ENCODE measurements around the gene CBX8. TPM values are rescaled to one million over a fixed set of nuclear protein-coding genes. Genes with fewer than 3 reads are reported as not detected.

Gene CBX8
- total RNA-seq, 1 experiment from 2014 or later: 2.0 TPM

DNA sequence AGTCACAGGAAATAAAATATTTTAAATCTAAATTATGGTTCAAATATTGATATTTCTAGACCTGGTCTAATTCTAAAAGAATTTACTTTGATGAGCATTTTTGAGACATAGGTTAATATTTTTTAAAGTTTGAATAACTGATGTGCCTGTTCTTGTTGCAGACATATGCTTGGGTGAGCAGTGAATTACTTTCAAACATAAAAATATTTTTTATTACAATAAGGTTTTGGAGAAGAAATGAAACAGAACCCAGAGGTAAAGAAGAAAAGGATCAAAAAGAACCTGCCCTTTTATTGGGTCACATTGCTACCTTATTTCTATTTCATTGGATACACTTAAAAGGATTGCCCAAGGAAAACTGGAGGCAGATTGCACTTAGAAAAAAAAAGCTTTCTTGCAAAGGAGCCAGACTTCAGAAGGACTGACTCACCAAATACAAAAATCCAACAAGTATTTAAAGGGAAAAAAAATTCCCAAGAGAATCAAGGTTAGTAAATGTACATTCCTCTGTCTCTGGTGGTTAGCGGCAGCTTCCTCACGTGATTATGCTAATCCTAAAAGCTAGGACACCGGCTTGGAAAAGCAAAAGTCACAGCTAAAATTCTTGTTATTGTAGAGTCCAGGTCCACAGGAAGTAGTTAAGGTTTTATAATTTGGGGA lies 47.6 kb downstream of the CBX8 start:
- ChIA-PET POLR2A (no interaction called here), CTCF (interaction anchor here (1.0 to 1.1 kb wide), 3 partner anchors 8 to 48 kb away, joined by 3 to 4 read pairs (median 3); partner anchors contain the start of gene CBX8)
- ATAC-seq: no peak
- H3K4me3 Mint-ChIP-seq: no peak overlapping the region
- H3K9me3 Mint-ChIP-seq: no peaks in the 10 kb centered on the region
- H3K27ac Mint-ChIP-seq: no peak overlapping the region
- no peak for DNase-seq (ENCODE audit: low spot score)
- no peaks in the 10 kb centered on the region for H3K36me3 Mint-ChIP-seq
- TF ChIP-seq RORB (CRISPR knock-in tag; IDR thresholded peaks at IDR 0.05): no peak
- no peak for TF ChIP-seq SOX15 (CRISPR knock-in tag; IDR thresholded peaks at IDR 0.05)
- no peak for TF ChIP-seq ESRRA (CRISPR knock-in tag; IDR thresholded peaks at IDR 0.05; ENCODE audit: borderline replicate concordance)
- TF ChIP-seq ZNF219 (CRISPR knock-in tag; IDR thresholded peaks at IDR 0.05; ENCODE audit: borderline replicate concordance): no peak
- TF ChIP-seq CREB1 (CRISPR knock-in tag; IDR thresholded peaks at IDR 0.05): no peak
- TF ChIP-seq ZNF396 (CRISPR knock-in tag; IDR thresholded peaks at IDR 0.05; ENCODE audit: borderline replicate concordance): no peak
- H3K4me1 Mint-ChIP-seq: peaks cover 15% of the 10 kb centered on the region
- H3K27me3 Mint-ChIP-seq (ENCODE audit: low read depth): peaks cover 73% of the 10 kb centered on the region

GRCh38 chr17:79748295-79749099 lies 48.4 kb downstream of the CBX8 start:
- CTCF ChIA-PET: no interaction called here
- no peaks in the 10 kb centered on the region for H3K36me3 Mint-ChIP-seq
- no peak overlapping the region for H3K27ac Mint-ChIP-seq

DNA sequence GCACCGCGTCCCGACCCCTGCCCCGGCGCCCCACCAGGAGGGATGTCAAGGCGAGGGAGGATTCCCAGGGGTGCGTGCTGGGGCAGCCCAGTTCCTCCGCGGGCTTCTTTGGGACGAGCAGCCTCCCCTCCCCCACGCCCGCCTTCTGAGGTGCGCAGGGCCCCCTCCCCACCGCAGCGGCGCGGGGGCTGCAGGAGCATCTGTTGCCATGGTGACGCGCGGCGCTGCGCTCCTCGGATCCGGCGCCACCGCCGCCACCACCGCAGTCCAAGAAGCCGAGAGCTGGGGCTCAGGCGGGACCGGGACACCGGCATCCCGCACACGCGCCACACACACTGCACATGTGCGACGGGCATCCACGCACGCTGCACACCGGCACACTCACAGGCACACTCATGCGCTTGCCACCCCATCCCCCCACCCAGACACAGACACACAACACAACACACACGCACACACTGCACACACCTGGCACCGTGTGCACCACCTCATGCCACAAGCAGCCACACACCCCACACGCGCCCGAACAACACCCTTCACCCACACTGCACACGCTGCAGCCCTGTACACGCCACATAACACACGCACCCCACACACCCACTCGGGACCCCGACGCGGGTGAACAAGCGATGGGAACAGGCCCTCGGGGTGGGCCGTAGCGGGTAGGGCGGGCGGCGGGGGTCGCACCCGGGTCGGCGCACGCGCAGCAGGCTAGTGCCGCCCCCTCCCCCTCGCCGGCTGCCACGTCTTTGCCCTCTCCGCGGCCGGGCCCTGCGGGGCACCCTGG lies 49.2 kb downstream of the CBX8 start:
- peak overlapping the region; percentile 75 for H3K4me3 Mint-ChIP-seq
- ATAC-seq (peak; percentile 21; the same call in 1 of the 2 replicates), DNase-seq (ENCODE audit: low spot score) (peak; percentile 61)
- TF ChIP-seq TP53 (CRISPR knock-in tag; IDR thresholded peaks at IDR 0.05) (no peak), ZNF423 (CRISPR knock-in tag; IDR thresholded peaks at IDR 0.05) (no peak), NFYB (CRISPR knock-in tag; conservative IDR thresholded peaks at IDR 0.05; ENCODE audit: low read depth) (no peak), NFE2L1 (CRISPR knock-in tag; IDR thresholded peaks at IDR 0.05) (peak; percentile 45; the same call in 1 of the 2 replicates), CREB1 (CRISPR knock-in tag; IDR thresholded peaks at IDR 0.05) (peak; percentile 51; the same call in 1 of the 2 replicates), TEAD4 (CRISPR knock-in tag; IDR thresholded peaks at IDR 0.05) (no peak), ARID4B (CRISPR knock-in tag; IDR thresholded peaks at IDR 0.05; ENCODE audit: borderline replicate concordance) (no peak)
- TF ChIP-seq, protein P1, sequence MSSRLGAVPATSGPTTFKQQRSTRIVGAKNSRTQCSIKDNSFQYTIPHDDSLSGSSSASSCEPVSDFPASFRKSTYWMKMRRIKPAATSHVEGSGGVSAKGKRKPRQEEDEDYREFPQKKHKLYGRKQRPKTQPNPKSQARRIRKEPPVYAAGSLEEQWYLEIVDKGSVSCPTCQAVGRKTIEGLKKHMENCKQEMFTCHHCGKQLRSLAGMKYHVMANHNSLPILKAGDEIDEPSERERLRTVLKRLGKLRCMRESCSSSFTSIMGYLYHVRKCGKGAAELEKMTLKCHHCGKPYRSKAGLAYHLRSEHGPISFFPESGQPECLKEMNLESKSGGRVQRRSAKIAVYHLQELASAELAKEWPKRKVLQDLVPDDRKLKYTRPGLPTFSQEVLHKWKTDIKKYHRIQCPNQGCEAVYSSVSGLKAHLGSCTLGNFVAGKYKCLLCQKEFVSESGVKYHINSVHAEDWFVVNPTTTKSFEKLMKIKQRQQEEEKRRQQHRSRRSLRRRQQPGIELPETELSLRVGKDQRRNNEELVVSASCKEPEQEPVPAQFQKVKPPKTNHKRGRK (CRISPR knock-in tag; IDR thresholded peaks at IDR 0.05; ENCODE audit: borderline replicate concordance): no peak
- TF ChIP-seq, protein P2, sequence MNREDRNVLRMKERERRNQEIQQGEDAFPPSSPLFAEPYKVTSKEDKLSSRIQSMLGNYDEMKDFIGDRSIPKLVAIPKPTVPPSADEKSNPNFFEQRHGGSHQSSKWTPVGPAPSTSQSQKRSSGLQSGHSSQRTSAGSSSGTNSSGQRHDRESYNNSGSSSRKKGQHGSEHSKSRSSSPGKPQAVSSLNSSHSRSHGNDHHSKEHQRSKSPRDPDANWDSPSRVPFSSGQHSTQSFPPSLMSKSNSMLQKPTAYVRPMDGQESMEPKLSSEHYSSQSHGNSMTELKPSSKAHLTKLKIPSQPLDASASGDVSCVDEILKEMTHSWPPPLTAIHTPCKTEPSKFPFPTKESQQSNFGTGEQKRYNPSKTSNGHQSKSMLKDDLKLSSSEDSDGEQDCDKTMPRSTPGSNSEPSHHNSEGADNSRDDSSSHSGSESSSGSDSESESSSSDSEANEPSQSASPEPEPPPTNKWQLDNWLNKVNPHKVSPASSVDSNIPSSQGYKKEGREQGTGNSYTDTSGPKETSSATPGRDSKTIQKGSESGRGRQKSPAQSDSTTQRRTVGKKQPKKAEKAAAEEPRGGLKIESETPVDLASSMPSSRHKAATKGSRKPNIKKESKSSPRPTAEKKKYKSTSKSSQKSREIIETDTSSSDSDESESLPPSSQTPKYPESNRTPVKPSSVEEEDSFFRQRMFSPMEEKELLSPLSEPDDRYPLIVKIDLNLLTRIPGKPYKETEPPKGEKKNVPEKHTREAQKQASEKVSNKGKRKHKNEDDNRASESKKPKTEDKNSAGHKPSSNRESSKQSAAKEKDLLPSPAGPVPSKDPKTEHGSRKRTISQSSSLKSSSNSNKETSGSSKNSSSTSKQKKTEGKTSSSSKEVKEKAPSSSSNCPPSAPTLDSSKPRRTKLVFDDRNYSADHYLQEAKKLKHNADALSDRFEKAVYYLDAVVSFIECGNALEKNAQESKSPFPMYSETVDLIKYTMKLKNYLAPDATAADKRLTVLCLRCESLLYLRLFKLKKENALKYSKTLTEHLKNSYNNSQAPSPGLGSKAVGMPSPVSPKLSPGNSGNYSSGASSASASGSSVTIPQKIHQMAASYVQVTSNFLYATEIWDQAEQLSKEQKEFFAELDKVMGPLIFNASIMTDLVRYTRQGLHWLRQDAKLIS (CRISPR knock-in tag; IDR thresholded peaks at IDR 0.05; ENCODE audit: borderline replicate concordance): no peak

More at GRCh38 chr17:79748295-79749099, 48.4 kb downstream of the CBX8 start:
- peaks cover 15% of the 10 kb centered on the region for H3K4me1 Mint-ChIP-seq
- no peaks in the 10 kb centered on the region for H3K9me3 Mint-ChIP-seq
- peak overlapping the region; percentile 48; the same call in 1 of the 2 replicates for H3K4me3 Mint-ChIP-seq
- TF ChIP-seq E2F5 (CRISPR knock-in tag; IDR thresholded peaks at IDR 0.05) (0 out of 2 replicates have a peak, but pooled peaks have one; percentile 48), ZNF416 (CRISPR knock-in tag; IDR thresholded peaks at IDR 0.05) (no peak), SP1 (CRISPR knock-in tag; conservative IDR thresholded peaks at IDR 0.05) (0 out of 2 replicates have a peak, but pooled peaks have one; percentile 21), ESRRA (CRISPR knock-in tag; IDR thresholded peaks at IDR 0.05; ENCODE audit: borderline replicate concordance) (0 out of 2 replicates have a peak, but pooled peaks have one; percentile 29)
- ATAC-seq (no peak), DNase-seq (ENCODE audit: low spot score) (no peak)
- POLR2A ChIA-PET: no interaction called here
- peaks cover 80% of the 10 kb centered on the region for H3K27me3 Mint-ChIP-seq (ENCODE audit: low read depth)

More for the DNA sequence above, 49.2 kb downstream of the CBX8 start:
- H3K27me3 Mint-ChIP-seq (ENCODE audit: low read depth): peaks cover 81% of the 10 kb centered on the region
- H3K36me3 Mint-ChIP-seq: no peaks in the 10 kb centered on the region
- ChIA-PET POLR2A (interaction anchor here (2.1 kb wide), 1 partner anchor 49 kb away, joined by 9 read pairs; the partner anchor contains the start of gene CBX8), CTCF (interaction anchor here (1.1 to 9.3 kb wide), 15 partner anchors 20 to 261 kb away, joined by 3 to 165 read pairs (median 18); partner anchors contain the start of genes CBX2, CBX4 and CBX8)
- H3K4me1 Mint-ChIP-seq: peaks cover 15% of the 10 kb centered on the region
- H3K9me3 Mint-ChIP-seq: no peaks in the 10 kb centered on the region
- no peak overlapping the region for H3K27ac Mint-ChIP-seq

Data from WTC11 (cell line).